HG02623 (cell line): Measurements from ENCODE around the gene PITPNB.

Source experiments
- ATAC-seq: cut with Tn5 transposase; IDR thresholded peaks from one replicate; pipeline ENCODE4 v1.9.1; 2021; ENCODE audit warnings: moderate library complexity; ENCODE audit not compliant: unreplicated experiment

PITPNB gene

GRCh38 chr22:27863001-27863400 lies 56.1 kb downstream of the PITPNB start:
- no peak for ATAC-seq

- no peak for ATAC-seq
Measured at GRCh38 chr22:27859336-27859735, 59.7 kb downstream of the PITPNB start.

GRCh38 chr22:27858626-27859025 lies 60.4 kb downstream of the PITPNB start:
- no peak for ATAC-seq

- ATAC-seq: no peak
Measured at GRCh38 chr22:27857443-27857842, 61.6 kb downstream of the PITPNB start.

- ATAC-seq: no peak
Measured at GRCh38 chr22:27856386-27856785, 62.7 kb downstream of the PITPNB start.

- ATAC-seq: no peak
Measured at GRCh38 chr22:27853424-27853823, 65.6 kb downstream of the PITPNB start.

GRCh38 chr22:27851974-27852746 lies 66.9 kb downstream of the PITPNB start:
- ATAC-seq: no peak

GRCh38 chr22:27850000-27850521 lies 69.0 kb downstream of the PITPNB start:
- no peak for ATAC-seq

GRCh38 chr22:27848005-27848404 lies 71.1 kb downstream of the PITPNB start:
- no peak for ATAC-seq

- no peak for ATAC-seq
Measured at GRCh38 chr22:27846910-27847309, 72.1 kb downstream of the PITPNB start.

GRCh38 chr22:27846248-27846757 lies 72.8 kb downstream of the PITPNB start:
- no peak for ATAC-seq

- no peak for ATAC-seq
Measured at GRCh38 chr22:27845644-27846043, 73.4 kb downstream of the PITPNB start.

- no peak for ATAC-seq
Measured at GRCh38 chr22:27844656-27845591, 74.1 kb downstream of the PITPNB start.

GRCh38 chr22:27844256-27844655 lies 74.8 kb downstream of the PITPNB start:
- no peak for ATAC-seq

- ATAC-seq: no peak
Measured at GRCh38 chr22:27843441-27843840, 75.6 kb downstream of the PITPNB start.

GRCh38 chr22:27842669-27843431 lies 76.2 kb downstream of the PITPNB start:
- ATAC-seq: no peak

- ATAC-seq: no peak
Measured at GRCh38 chr22:27842201-27842600, 76.9 kb downstream of the PITPNB start.

- ATAC-seq: no peak
Measured at GRCh38 chr22:27840436-27840835, 78.6 kb downstream of the PITPNB start.

- ATAC-seq: no peak
Measured at GRCh38 chr22:27839057-27839660, 79.9 kb downstream of the PITPNB start.

- ATAC-seq: no peak
Measured at GRCh38 chr22:27836181-27836580, 82.9 kb downstream of the PITPNB start.
